Measurements from ENCODE around the gene CEP20.

The CEP20 gene

GRCh38 chr16:15829460-15829859 is 58.9 kb downstream of the CEP20 start:
- TF ChIP-seq SIN3A (IDR thresholded peaks at IDR 0.05; ENCODE audit: borderline replicate concordance, insufficient read depth, low read length) (no peak), FOXP2 (optimal IDR thresholded peaks at IDR 0.05; ENCODE audit: borderline replicate concordance, extremely low read depth, extremely low read length, insufficient read depth) (no peak), TAF1 (IDR thresholded peaks at IDR 0.05; ENCODE audit: borderline replicate concordance, insufficient read depth, low read length) (no peak), POLR2AphosphoS5 (IDR thresholded peaks at IDR 0.05; ENCODE audit: low read depth, low read length) (no peak)
- TF ChIP-seq, protein P1, sequence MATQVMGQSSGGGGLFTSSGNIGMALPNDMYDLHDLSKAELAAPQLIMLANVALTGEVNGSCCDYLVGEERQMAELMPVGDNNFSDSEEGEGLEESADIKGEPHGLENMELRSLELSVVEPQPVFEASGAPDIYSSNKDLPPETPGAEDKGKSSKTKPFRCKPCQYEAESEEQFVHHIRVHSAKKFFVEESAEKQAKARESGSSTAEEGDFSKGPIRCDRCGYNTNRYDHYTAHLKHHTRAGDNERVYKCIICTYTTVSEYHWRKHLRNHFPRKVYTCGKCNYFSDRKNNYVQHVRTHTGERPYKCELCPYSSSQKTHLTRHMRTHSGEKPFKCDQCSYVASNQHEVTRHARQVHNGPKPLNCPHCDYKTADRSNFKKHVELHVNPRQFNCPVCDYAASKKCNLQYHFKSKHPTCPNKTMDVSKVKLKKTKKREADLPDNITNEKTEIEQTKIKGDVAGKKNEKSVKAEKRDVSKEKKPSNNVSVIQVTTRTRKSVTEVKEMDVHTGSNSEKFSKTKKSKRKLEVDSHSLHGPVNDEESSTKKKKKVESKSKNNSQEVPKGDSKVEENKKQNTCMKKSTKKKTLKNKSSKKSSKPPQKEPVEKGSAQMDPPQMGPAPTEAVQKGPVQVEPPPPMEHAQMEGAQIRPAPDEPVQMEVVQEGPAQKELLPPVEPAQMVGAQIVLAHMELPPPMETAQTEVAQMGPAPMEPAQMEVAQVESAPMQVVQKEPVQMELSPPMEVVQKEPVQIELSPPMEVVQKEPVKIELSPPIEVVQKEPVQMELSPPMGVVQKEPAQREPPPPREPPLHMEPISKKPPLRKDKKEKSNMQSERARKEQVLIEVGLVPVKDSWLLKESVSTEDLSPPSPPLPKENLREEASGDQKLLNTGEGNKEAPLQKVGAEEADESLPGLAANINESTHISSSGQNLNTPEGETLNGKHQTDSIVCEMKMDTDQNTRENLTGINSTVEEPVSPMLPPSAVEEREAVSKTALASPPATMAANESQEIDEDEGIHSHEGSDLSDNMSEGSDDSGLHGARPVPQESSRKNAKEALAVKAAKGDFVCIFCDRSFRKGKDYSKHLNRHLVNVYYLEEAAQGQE (IDR thresholded peaks at IDR 0.05; ENCODE audit: insufficient read depth in 1 of 2, low read depth in 2 of 2, low read length in 2 of 2): no peak

DNA sequence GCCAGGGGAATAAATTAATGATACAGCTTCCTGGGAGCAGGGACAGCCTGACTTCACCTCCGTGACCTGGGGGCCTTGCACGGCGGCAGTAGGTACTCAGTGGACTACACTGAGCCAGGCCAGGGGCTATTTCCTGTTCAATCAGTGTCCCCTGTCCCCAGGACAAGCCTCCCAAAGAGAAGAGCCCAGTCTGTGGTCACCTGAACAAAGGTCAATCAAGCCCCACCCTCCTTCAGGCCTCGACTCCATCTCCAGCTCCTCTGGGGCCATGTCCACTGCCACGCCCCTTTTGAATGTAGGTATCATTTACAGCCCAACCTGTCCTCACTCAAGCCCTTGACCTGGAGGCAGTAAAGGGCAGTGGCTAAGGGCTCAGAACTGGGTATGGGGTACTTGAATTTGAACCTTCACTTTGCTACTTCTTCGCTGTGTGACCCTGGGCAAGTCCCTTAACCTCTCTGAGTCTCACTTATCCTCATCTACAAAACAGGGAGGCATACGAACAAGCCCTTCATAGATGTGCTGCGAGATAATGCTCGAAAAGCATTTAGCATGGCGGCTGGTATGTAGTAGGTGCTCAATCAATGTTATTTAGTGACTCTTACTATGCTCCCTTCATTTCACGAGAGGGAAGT is 60.6 kb downstream of the CEP20 start:
- TF ChIP-seq FOXP2 (optimal IDR thresholded peaks at IDR 0.05; ENCODE audit: borderline replicate concordance, extremely low read depth, extremely low read length, insufficient read depth) (no peak), SIN3A (IDR thresholded peaks at IDR 0.05; ENCODE audit: borderline replicate concordance, insufficient read depth, low read length) (no peak), TAF1 (IDR thresholded peaks at IDR 0.05; ENCODE audit: borderline replicate concordance, insufficient read depth, low read length) (no peak), POLR2AphosphoS5 (IDR thresholded peaks at IDR 0.05; ENCODE audit: low read depth, low read length) (no peak)
- TF ChIP-seq, protein P1 (IDR thresholded peaks at IDR 0.05; ENCODE audit: insufficient read depth in 1 of 2, low read depth in 2 of 2, low read length in 2 of 2): no peak

- no peak for TF ChIP-seq SIN3A (IDR thresholded peaks at IDR 0.05; ENCODE audit: borderline replicate concordance, insufficient read depth, low read length)
- TF ChIP-seq FOXP2 (optimal IDR thresholded peaks at IDR 0.05; ENCODE audit: borderline replicate concordance, extremely low read depth, extremely low read length, insufficient read depth): no peak
- TF ChIP-seq, protein P1 (IDR thresholded peaks at IDR 0.05; ENCODE audit: insufficient read depth in 1 of 2, low read depth in 2 of 2, low read length in 2 of 2): no peak
- no peak for TF ChIP-seq TAF1 (IDR thresholded peaks at IDR 0.05; ENCODE audit: borderline replicate concordance, insufficient read depth, low read length)
- no peak for TF ChIP-seq POLR2AphosphoS5 (IDR thresholded peaks at IDR 0.05; ENCODE audit: low read depth, low read length)
These were observed 61.1 kb downstream of the CEP20 start for GRCh38 chr16:15827299-15827698.

- TF ChIP-seq POLR2AphosphoS5 (IDR thresholded peaks at IDR 0.05; ENCODE audit: low read depth, low read length) (no peak), SIN3A (IDR thresholded peaks at IDR 0.05; ENCODE audit: borderline replicate concordance, insufficient read depth, low read length) (no peak), FOXP2 (optimal IDR thresholded peaks at IDR 0.05; ENCODE audit: borderline replicate concordance, extremely low read depth, extremely low read length, insufficient read depth) (no peak), TAF1 (IDR thresholded peaks at IDR 0.05; ENCODE audit: borderline replicate concordance, insufficient read depth, low read length) (no peak)
- TF ChIP-seq, protein P1 (IDR thresholded peaks at IDR 0.05; ENCODE audit: insufficient read depth in 1 of 2, low read depth in 2 of 2, low read length in 2 of 2): no peak
These were observed 62.6 kb downstream of the CEP20 start for GRCh38 chr16:15825750-15826305.

All from PFSK-1 (cell line).